Measurements from ENCODE around the gene FAM135A. TPM values are rescaled to one million over a fixed set of nuclear protein-coding genes. Genes with fewer than 3 reads are reported as not detected.

Gene FAM135A
- total and polyA plus RNA-seq, 4 experiments from 2014 or later, result 1.4 to 14.5 (median 7.1) TPM

DNA sequence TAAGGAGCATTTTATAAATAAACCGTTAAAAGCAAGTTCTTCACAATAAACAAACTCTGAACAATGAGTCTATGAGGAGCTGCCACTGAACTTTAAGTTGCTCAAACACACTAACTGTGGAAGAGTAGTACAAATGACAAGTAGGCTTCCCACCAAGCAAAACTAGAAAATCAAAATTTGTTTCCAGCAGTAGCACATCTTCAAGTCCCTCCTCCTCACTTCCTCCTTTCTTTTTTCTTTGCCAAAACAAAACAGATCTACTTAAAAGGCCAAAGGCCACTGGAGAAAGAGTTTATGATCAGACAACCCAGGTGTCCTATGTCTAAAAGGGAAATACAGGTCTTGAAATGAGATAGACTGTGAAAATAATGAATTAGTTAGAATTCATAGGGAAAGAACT lies 17.1 kb upstream of the FAM135A start:
- Mint-ChIP-seq H3K36me3 (no peaks in the 10 kb centered on the region), H3K9me3 (no peaks in the 10 kb centered on the region), H3K27me3 (peaks cover 15 to 23% of the 10 kb centered on the region in 2 donors), H3K27ac (no peak overlapping the region), H3K4me3 (no peak overlapping the region), H3K4me1 (no peaks in the 10 kb centered on the region)
- H3K36me3 ChIP-seq (ENCODE audit: insufficient read depth, low read length), result no peaks in the 10 kb centered on the region
- POLR2A ChIA-PET (ENCODE audit: partially characterized antibody), result no interaction called here
- H3K4me3 ChIP-seq (ENCODE audit: low read length in 2 of 2), result no peak overlapping the region
- no peaks in the 10 kb centered on the region for H3K9me3 ChIP-seq (ENCODE audit: control insufficient read depth in 1 of 2, low read length in 2 of 2)
- H3K27me3 ChIP-seq (ENCODE audit: insufficient read depth, low read length), result peaks cover 3% of the 10 kb centered on the region
- DNase-seq, result no peak
- H3K27ac ChIP-seq (ENCODE audit: low read depth, low read length), result no peak overlapping the region
- CTCF ChIA-PET (ENCODE audit: partially characterized antibody), result interaction anchor here (2.3 kb wide), 1 partner anchor 27 kb away, joined by 5 read pairs; no protein-coding TSS in a partner anchor
- intact Hi-C loops (cut with micrococcal nuclease), result no loop called here
- no peaks in the 10 kb centered on the region for H3K4me1 ChIP-seq (ENCODE audit: insufficient read depth, low read length)

DNA sequence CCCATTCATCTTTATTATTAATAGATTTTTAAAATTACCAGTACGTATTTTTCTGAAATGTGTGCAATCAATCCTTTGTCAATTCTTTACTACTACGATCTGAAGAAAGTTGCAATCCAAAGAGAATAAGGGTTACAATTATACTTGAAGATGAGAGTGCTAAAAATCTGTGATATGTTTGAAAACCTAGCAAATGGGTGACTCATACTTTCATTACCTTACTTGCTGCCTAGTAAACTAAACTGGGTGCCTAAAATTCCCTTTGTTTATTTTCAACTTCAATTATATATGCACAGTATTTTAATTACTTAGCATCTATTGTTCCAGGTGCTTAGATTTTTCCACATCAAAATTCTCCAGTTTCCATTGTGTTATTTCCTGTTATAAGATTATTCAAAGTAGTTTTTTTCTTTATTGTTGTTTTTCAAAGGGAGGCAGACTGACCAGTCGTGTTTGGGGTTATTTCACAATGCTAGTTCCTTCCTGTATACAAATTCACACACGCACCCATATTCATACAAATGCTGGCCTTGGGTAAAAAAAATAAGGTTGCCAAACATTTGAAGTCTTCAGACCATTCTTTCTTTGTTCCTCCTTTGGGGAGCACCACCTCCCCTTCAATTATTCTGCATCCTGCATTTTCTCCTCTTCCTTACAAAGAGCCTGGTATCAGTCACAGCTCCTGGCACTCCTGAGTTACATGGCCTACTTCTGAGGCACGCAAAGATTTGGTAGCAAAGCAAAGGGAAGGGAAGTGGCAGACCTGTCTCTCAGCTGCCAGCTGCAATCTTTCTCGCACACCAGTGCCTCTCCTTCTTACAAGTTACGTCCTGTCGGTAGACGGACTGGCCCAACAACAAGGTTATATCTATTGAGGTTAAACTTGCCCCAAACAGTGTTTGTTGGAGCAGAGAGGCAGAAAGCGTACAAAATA lies 16.2 kb upstream of the FAM135A start:
- no peak for DNase-seq
- intact Hi-C loops (cut with micrococcal nuclease), result no loop called here
- Mint-ChIP-seq H3K9me3 (no peaks in the 10 kb centered on the region), H3K4me1 (no peaks in the 10 kb centered on the region), H3K27me3 (peaks cover 8 to 19% of the 10 kb centered on the region in 2 donors), H3K36me3 (no peaks in the 10 kb centered on the region), H3K27ac (no peak overlapping the region), H3K4me3 (no peak overlapping the region)
- Histone ChIP-seq H3K4me1 (ENCODE audit: insufficient read depth, low read length) (no peaks in the 10 kb centered on the region), H3K27ac (ENCODE audit: low read depth, low read length) (no peak overlapping the region), H3K9me3 (ENCODE audit: control insufficient read depth in 1 of 2, low read length in 2 of 2) (no peaks in the 10 kb centered on the region), H3K4me3 (ENCODE audit: low read length in 2 of 2) (no peak overlapping the region), H3K27me3 (ENCODE audit: insufficient read depth, low read length) (peaks cover 3% of the 10 kb centered on the region), H3K36me3 (ENCODE audit: insufficient read depth, low read length) (no peaks in the 10 kb centered on the region)
- POLR2A ChIA-PET (ENCODE audit: partially characterized antibody), result no interaction called here
- CTCF ChIA-PET (ENCODE audit: partially characterized antibody), result no interaction called here

- intact Hi-C loops (cut with micrococcal nuclease), result no loop called here
- POLR2A ChIA-PET (ENCODE audit: partially characterized antibody), result no interaction called here
- H3K27ac Mint-ChIP-seq, result no peak overlapping the region
Observed at GRCh38 chr6:70398783-70399728, 14.3 kb upstream of the FAM135A start.

DNA sequence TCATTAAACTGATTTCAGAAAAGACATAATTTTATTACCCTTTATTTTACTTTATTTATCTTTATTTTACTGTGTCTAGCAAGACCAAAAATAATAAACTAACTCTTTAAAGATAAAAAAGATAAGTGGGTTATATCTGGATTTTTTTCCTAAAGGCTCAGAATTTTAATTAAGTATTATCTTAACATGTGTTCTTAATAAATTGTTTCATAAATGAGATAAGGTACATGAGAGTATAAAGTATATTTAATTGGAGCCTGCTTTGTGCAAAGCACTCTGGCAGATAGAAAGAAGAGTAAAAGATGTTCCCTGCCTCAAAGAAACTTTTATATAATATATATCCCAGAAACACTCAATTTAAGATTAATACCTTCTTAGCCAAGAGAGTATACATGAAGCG lies 8.7 kb upstream of the FAM135A start:
- no peaks in the 10 kb centered on the region for H3K27me3 ChIP-seq (ENCODE audit: insufficient read depth, low read length)
- no peaks in the 10 kb centered on the region for H3K4me1 ChIP-seq (ENCODE audit: insufficient read depth, low read length)
- Mint-ChIP-seq H3K27me3 (peaks cover 7 to 8% of the 10 kb centered on the region in 2 donors), H3K27ac (no peak overlapping the region), H3K4me1 (no peaks in the 10 kb centered on the region), H3K36me3 (no peaks in the 10 kb centered on the region), H3K9me3 (no peaks in the 10 kb centered on the region), H3K4me3 (no peak overlapping the region)
- H3K36me3 ChIP-seq (ENCODE audit: insufficient read depth, low read length), result no peaks in the 10 kb centered on the region
- H3K27ac ChIP-seq (ENCODE audit: low read depth, low read length), result no peak overlapping the region
- H3K4me3 ChIP-seq (ENCODE audit: low read length in 2 of 2), result no peak overlapping the region
- CTCF ChIA-PET (ENCODE audit: partially characterized antibody), result interaction anchor here (1.0 kb wide), 1 partner anchor 21 kb away, joined by 3 read pairs; no protein-coding TSS in a partner anchor
- intact Hi-C loops (cut with micrococcal nuclease), result no loop called here
- POLR2A ChIA-PET (ENCODE audit: partially characterized antibody), result no interaction called here
- no peaks in the 10 kb centered on the region for H3K9me3 ChIP-seq (ENCODE audit: control insufficient read depth in 1 of 2, low read length in 2 of 2)
- DNase-seq, result no peak

More at GRCh38 chr6:70398783-70399728, 14.3 kb upstream of the FAM135A start:
- peaks cover 8 to 16% of the 10 kb centered on the region in 2 donors for H3K27me3 Mint-ChIP-seq
- H3K36me3 ChIP-seq (ENCODE audit: insufficient read depth, low read length), result no peaks in the 10 kb centered on the region
- no peaks in the 10 kb centered on the region for H3K4me1 Mint-ChIP-seq
- no peaks in the 10 kb centered on the region for H3K9me3 Mint-ChIP-seq
- CTCF ChIA-PET (ENCODE audit: partially characterized antibody), result no interaction called here
- H3K9me3 ChIP-seq (ENCODE audit: control insufficient read depth in 1 of 2, low read length in 2 of 2), result no peaks in the 10 kb centered on the region
- no peak for DNase-seq
- H3K27ac ChIP-seq (ENCODE audit: low read depth, low read length), result no peak overlapping the region
- H3K4me3 Mint-ChIP-seq, result no peak overlapping the region
- no peak overlapping the region for H3K4me3 ChIP-seq (ENCODE audit: low read length in 2 of 2)
- peaks cover 3% of the 10 kb centered on the region for H3K27me3 ChIP-seq (ENCODE audit: insufficient read depth, low read length)
- H3K36me3 Mint-ChIP-seq, result no peaks in the 10 kb centered on the region
- H3K4me1 ChIP-seq (ENCODE audit: insufficient read depth, low read length), result no peaks in the 10 kb centered on the region

- H3K36me3 ChIP-seq (ENCODE audit: insufficient read depth, low read length), result no peaks in the 10 kb centered on the region
- Mint-ChIP-seq H3K36me3 (peaks cover 0 to 10% of the 10 kb centered on the region in 2 donors), H3K27ac (no peak overlapping the region), H3K4me1 (peaks cover 6 to 15% (median 11%) of the 10 kb centered on the region in 4 donors), H3K27me3 (peaks cover 0 to 2% of the 10 kb centered on the region in 2 donors), H3K4me3 (peak overlapping the region in 1 of 8 donors; percentile 50), H3K9me3 (peaks cover 0 to 2% (median 0%) of the 10 kb centered on the region in 8 donors)
- no peak overlapping the region for H3K27ac ChIP-seq (ENCODE audit: low read depth, low read length)
- peaks cover 8% of the 10 kb centered on the region for H3K4me1 ChIP-seq (ENCODE audit: insufficient read depth, low read length)
- H3K4me3 ChIP-seq (ENCODE audit: low read length in 2 of 2), result no peak overlapping the region
- intact Hi-C loops (cut with micrococcal nuclease), result no loop called here
- DNase-seq, result no peak
- ChIA-PET CTCF (ENCODE audit: partially characterized antibody) (no interaction called here), POLR2A (ENCODE audit: partially characterized antibody) (no interaction called here)
- no peaks in the 10 kb centered on the region for H3K9me3 ChIP-seq (ENCODE audit: control insufficient read depth in 1 of 2, low read length in 2 of 2)
- H3K27me3 ChIP-seq (ENCODE audit: insufficient read depth, low read length), result no peaks in the 10 kb centered on the region
Observed at GRCh38 chr6:70409216-70409615, 4.1 kb upstream of the FAM135A start.

DNA sequence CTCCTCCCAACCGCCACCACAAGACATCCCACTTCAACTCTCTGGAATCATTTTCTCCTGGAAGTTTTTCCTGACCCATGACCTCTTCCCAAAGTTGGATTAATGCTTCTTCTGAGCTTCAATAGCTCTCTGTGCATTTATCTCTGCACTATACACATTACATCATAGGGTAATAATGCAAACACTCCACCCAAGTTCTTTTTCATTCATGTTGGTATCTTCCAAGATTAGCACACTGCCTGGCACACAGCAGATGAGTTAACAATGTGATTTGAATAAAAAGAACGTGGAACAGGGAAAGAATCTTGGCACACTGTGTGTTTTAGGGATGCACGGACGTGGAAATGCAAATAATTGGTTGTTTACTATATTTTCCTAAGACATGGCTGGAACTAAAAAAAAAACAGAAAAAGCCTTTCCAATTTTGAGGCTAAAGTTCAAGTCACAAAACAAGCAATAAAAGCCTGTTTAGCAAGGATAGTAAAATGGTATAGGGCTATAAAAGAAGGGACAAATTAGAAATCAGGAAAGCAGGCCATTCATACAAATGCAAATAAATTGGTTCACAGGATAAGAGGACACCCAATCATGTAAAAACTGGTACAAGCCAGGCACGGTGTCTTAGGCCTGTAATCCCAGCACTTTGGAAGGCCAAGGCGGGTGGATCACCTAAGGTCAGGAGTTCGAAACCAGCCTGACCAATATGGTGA lies 1.6 kb upstream of the FAM135A start:
- intact Hi-C loops (cut with micrococcal nuclease), result loop anchor here (2.0 to 10.0 kb wide), 5 partner anchors 39 to 873 kb away; partner anchors contain the start of genes LMBRD1 and OGFRL1
- peak overlapping the region in 7 of 8 donors; percentile 13 to 95 (median 93) for H3K4me3 Mint-ChIP-seq

More for the DNA sequence above, 1.6 kb upstream of the FAM135A start:
- no peak for DNase-seq
- H3K4me1 Mint-ChIP-seq, result peaks cover 13 to 26% (median 20%) of the 10 kb centered on the region in 4 donors
- POLR2A ChIA-PET (ENCODE audit: partially characterized antibody), result no interaction called here
- H3K9me3 ChIP-seq (ENCODE audit: control insufficient read depth in 1 of 2, low read length in 2 of 2), result no peaks in the 10 kb centered on the region
- no peak overlapping the region for H3K27ac ChIP-seq (ENCODE audit: low read depth, low read length)
- no peaks in the 10 kb centered on the region for H3K27me3 ChIP-seq (ENCODE audit: insufficient read depth, low read length)
- H3K4me1 ChIP-seq (ENCODE audit: insufficient read depth, low read length), result peaks cover 17% of the 10 kb centered on the region
- H3K9me3 Mint-ChIP-seq, result peaks cover 0 to 2% (median 0%) of the 10 kb centered on the region in 8 donors
- H3K27ac Mint-ChIP-seq, result peak overlapping the region in 3 of 7 donors; percentile 30 to 92 (median 83)
- peaks cover 5 to 11% of the 10 kb centered on the region in 2 donors for H3K36me3 Mint-ChIP-seq
- peaks cover 0 to 2% of the 10 kb centered on the region in 2 donors for H3K27me3 Mint-ChIP-seq
- CTCF ChIA-PET (ENCODE audit: partially characterized antibody), result interaction anchor here (1.5 to 2.2 kb wide), 2 partner anchors 41 to 296 kb away, joined by 5 to 7 read pairs; no protein-coding TSS in a partner anchor
- H3K36me3 ChIP-seq (ENCODE audit: insufficient read depth, low read length), result no peaks in the 10 kb centered on the region
- H3K4me3 ChIP-seq (ENCODE audit: low read length in 2 of 2), result no peak overlapping the region
